GM18868 (cell line): ENCODE data around the gene RPS3.

Experiments
- ATAC-seq: cut with Tn5 transposase; IDR thresholded peaks from one replicate; pipeline ENCODE4 v1.9.1; 2021; ENCODE audit warnings: mild to moderate bottlenecking, moderate library complexity; ENCODE audit not compliant: unreplicated experiment

RPS3 gene

DNA sequence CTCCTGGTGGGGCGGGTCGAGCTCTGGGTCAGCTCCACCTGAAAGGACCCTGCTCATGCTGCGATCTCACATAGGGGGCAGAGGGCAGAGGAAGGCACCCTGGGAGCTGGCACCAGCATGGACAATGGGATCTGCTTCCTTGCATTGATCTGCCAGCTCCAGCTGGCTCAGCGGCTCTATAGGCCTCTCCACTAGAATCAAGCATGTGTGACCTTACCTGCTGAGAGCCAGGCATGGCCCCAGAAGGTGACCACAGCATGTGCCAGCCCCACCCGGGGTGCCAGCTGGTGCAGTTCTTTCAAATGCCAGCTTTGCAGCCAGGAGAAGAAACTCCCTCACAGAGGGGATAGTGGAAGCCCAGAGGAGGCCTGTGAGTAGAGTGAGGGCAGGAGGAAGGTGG is 55.7 kb downstream of the RPS3 start:
- no peak for ATAC-seq
